ENCODE measurements around the gene B3GLCT. TPM values are rescaled to one million over a fixed set of nuclear protein-coding genes. Genes with fewer than 3 reads are reported as not detected.

Gene B3GLCT
- total RNA-seq, 1 experiment from 2014 or later: 1.7 TPM

DNA sequence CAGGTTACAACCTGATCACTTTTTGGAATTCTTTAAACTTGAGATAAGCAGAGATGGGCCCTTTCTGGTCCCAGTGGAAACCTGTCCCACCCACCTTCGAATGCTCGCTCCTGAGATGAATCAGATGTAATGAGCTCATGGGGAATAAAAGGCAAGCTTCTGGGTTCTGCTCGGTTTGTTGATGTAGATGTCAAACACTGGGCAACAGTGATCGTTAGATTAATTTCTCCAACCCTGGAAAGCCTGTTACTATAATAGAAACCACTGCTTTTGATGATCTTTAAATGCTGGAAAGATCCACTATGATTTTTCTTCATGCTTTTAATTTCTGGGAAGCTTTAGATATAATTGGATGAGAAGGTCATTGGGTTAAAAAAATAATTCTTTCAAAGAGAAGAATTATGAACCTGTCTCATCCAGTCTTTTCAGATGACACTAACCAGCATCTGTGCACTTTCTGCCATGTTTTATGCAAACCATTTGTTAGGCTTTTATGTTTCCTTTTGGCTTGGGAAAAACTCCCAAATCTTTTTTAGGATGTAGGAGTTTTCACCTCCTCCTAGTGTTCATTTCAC lies 49.3 kb downstream of the B3GLCT start:
- no peaks in the 10 kb centered on the region for H3K27me3 Mint-ChIP-seq (ENCODE audit: insufficient read depth, unreplicated experiment)
- no TSS peak for BruUV-seq (replicated peaks)
- ChIA-PET POLR2A (no interaction called here), CTCF (interaction anchor here (0.7 to 7.4 kb wide), 6 partner anchors 12 to 188 kb away, joined by 3 to 65 read pairs (median 4); no protein-coding TSS in a partner anchor)
- no peak overlapping the region for H3K4me3 Mint-ChIP-seq (ENCODE audit: unreplicated experiment)
- H3K36me3 Mint-ChIP-seq (ENCODE audit: insufficient read depth, unreplicated experiment): no peaks in the 10 kb centered on the region
- no peak overlapping the region for H3K27ac Mint-ChIP-seq (ENCODE audit: low read depth, unreplicated experiment)
- TF ChIP-seq CTCF (IDR thresholded peaks at IDR 0.05; ENCODE audit: unreplicated experiment): no peak
- no peak for DNase-seq (ENCODE audit: unreplicated experiment)
- peaks cover 17% of the 10 kb centered on the region for H3K9me3 Mint-ChIP-seq (ENCODE audit: unreplicated experiment)
- intact Hi-C loops (cut with micrococcal nuclease): no loop called here
- H3K4me1 Mint-ChIP-seq (ENCODE audit: insufficient read depth, unreplicated experiment): no peaks in the 10 kb centered on the region

DNA sequence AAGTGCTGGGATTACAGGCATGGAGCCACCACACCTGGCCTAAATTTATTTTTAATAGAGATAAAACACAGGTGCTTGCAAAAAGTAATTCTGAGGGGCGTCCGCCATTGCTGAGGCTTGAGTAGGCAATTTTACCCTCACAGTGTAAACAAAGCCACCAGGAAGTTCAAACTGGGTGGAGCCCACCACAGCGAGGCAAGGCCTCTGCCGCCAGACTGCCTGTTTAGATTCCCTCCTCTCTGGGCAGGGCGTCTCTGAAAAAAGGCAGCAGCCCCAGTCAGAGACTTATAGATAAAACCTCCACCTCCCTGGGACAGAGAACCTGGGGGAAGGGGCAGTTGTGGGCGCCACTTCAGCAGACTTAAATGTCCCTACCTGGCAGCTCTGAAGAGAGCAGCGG lies 50.7 kb downstream of the B3GLCT start:
- H3K27ac Mint-ChIP-seq (ENCODE audit: low read depth, unreplicated experiment): no peak overlapping the region
- H3K9me3 Mint-ChIP-seq (ENCODE audit: unreplicated experiment): peaks cover 17% of the 10 kb centered on the region
- H3K27me3 Mint-ChIP-seq (ENCODE audit: insufficient read depth, unreplicated experiment): no peaks in the 10 kb centered on the region
- H3K4me1 Mint-ChIP-seq (ENCODE audit: insufficient read depth, unreplicated experiment): no peaks in the 10 kb centered on the region
- BruUV-seq (replicated peaks): no TSS peak
- no peaks in the 10 kb centered on the region for H3K36me3 Mint-ChIP-seq (ENCODE audit: insufficient read depth, unreplicated experiment)
- no peak for DNase-seq (ENCODE audit: unreplicated experiment)
- intact Hi-C loops (cut with micrococcal nuclease): no loop called here
- POLR2A ChIA-PET: no interaction called here
- CTCF ChIA-PET: interaction anchor here (1.3 to 7.4 kb wide), 3 partner anchors 14 to 174 kb away, joined by 4 to 65 read pairs (median 5); no protein-coding TSS in a partner anchor
- H3K4me3 Mint-ChIP-seq (ENCODE audit: unreplicated experiment): no peak overlapping the region
- no peak for TF ChIP-seq CTCF (IDR thresholded peaks at IDR 0.05; ENCODE audit: unreplicated experiment)

DNA sequence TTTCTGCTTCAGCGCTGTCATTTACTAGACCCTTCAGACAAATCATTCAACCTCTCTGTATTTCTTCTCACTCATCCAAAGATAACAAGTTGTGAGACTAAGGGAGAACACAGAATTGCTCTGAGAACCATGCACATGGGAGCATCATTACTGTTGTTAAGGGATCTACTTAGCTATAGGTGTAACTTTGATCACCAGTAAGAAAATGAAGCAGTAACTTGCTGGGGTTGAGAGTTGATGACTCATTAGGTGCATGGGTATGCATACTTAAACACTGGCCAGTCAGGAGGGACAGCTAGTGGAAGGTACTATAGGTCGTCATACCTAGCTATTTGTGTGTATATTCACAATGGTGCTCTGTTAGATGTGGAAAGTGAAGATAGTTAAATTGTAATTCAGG lies 61.5 kb downstream of the B3GLCT start:
- BruUV-seq (replicated peaks): no TSS peak
- Mint-ChIP-seq H3K4me3 (ENCODE audit: unreplicated experiment) (no peak overlapping the region), H3K27me3 (ENCODE audit: insufficient read depth, unreplicated experiment) (no peaks in the 10 kb centered on the region), H3K27ac (ENCODE audit: low read depth, unreplicated experiment) (no peak overlapping the region), H3K36me3 (ENCODE audit: insufficient read depth, unreplicated experiment) (peaks cover 8% of the 10 kb centered on the region), H3K9me3 (ENCODE audit: unreplicated experiment) (no peaks in the 10 kb centered on the region), H3K4me1 (ENCODE audit: insufficient read depth, unreplicated experiment) (no peaks in the 10 kb centered on the region)
- intact Hi-C loops (cut with micrococcal nuclease): no loop called here
- DNase-seq (ENCODE audit: unreplicated experiment): no peak
- ChIA-PET CTCF (interaction anchor here (0.8 to 1.6 kb wide), 5 partner anchors 9 to 163 kb away, joined by 4 to 6 read pairs (median 5); no protein-coding TSS in a partner anchor), POLR2A (interaction anchor here (0.6 kb wide), 1 partner anchor 713 kb away, joined by 3 read pairs; no protein-coding TSS in a partner anchor)
- TF ChIP-seq CTCF (IDR thresholded peaks at IDR 0.05; ENCODE audit: unreplicated experiment): no peak

- H3K9me3 Mint-ChIP-seq (ENCODE audit: unreplicated experiment): no peaks in the 10 kb centered on the region
- ChIA-PET POLR2A (no interaction called here), CTCF (interaction anchor here (0.5 to 1.0 kb wide), 3 partner anchors 12 to 129 kb away, joined by 3 read pairs; no protein-coding TSS in a partner anchor)
- H3K4me3 Mint-ChIP-seq (ENCODE audit: unreplicated experiment): no peak overlapping the region
- H3K27ac Mint-ChIP-seq (ENCODE audit: low read depth, unreplicated experiment): peak overlapping the region; percentile 29
- H3K36me3 Mint-ChIP-seq (ENCODE audit: insufficient read depth, unreplicated experiment): peaks cover 9% of the 10 kb centered on the region
- no peak for TF ChIP-seq CTCF (IDR thresholded peaks at IDR 0.05; ENCODE audit: unreplicated experiment)
- no TSS peak for BruUV-seq (replicated peaks)
- DNase-seq (ENCODE audit: unreplicated experiment): no peak
- no peaks in the 10 kb centered on the region for H3K27me3 Mint-ChIP-seq (ENCODE audit: insufficient read depth, unreplicated experiment)
- intact Hi-C loops (cut with micrococcal nuclease): no loop called here
- no peaks in the 10 kb centered on the region for H3K4me1 Mint-ChIP-seq (ENCODE audit: insufficient read depth, unreplicated experiment)
These were observed 63.6 kb downstream of the B3GLCT start for GRCh38 chr13:31263346-31263745.

All from MCF 10A (cell line).